Measurements from ENCODE around the gene MARS2.
"Not testable (repeated sequence)": the region's sequence is repeated elsewhere in the genome, so short reads cannot be mapped to it uniquely, and the experiment has no call there.

Gene MARS2

DNA sequence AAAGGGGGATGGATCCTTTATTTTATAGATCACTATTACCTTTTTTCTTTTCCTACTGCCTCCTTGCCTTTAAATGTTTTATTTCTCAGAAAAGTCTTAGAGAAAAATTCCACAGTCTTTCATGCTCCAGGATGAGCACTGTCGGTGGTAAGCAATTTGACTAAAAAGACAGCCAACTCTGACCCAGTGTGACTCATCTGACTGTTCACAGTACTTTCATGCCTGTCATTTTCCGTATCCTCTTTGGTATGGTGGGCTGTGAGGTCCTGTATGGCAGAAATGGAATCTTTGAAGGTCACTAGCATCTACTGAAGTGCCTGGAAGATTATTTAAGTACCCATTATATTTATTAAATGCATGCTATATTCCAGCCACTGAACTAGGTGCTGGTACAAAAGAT is 27.7 kb upstream of the MARS2 start:
- TF ChIP-seq ZFX (IDR thresholded peaks at IDR 0.05; ENCODE audit: borderline replicate concordance) (no peak), CTCF (IDR thresholded peaks at IDR 0.05) (no peak)
- H3K27ac ChIP-seq = no peak overlapping the region

DNA sequence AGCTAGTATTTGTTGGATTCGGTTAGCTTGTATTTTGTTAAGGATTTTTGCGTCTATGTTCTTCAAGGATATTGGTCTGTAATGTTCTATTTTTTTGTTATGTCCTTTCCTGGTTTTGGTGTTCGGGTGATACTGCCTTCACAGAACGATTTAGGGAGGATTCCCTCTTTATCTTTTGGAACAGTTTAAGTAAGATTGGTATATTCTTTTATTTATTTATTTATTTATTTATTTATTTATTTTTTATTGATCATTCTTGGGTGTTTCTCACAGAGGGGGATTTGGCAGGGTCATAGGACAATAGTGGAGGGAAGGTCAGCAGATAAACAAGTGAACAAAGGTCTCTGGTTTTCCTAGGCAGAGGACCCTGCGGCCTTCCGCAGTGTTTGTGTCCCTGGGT is 10.0 kb upstream of the MARS2 start:
- H3K27ac ChIP-seq = not testable (repeated sequence)

- not testable (repeated sequence) for H3K27ac ChIP-seq
Measured at GRCh38 chr2:197695971-197696370, 9.2 kb upstream of the MARS2 start.

DNA sequence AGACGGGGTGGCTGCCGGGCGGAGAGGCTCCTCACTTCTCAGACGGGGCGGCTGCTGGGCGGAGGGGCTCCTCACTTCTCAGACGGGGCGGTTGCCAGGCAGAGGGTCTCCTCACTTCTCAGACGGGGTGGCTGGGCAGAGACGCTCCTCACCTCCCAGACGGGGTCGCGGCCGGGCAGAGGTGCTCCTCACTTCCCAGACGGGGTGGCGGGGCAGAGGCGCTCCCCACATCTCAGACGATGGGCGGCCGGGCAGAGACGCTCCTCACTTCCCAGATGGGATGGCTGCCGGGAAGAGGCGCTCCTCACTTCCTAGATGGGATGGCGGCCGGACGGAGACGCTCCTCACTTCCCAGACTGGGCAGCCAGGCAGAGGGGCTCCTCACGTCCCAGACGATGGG is 8.6 kb upstream of the MARS2 start:
- not testable (repeated sequence) for H3K27ac ChIP-seq

DNA sequence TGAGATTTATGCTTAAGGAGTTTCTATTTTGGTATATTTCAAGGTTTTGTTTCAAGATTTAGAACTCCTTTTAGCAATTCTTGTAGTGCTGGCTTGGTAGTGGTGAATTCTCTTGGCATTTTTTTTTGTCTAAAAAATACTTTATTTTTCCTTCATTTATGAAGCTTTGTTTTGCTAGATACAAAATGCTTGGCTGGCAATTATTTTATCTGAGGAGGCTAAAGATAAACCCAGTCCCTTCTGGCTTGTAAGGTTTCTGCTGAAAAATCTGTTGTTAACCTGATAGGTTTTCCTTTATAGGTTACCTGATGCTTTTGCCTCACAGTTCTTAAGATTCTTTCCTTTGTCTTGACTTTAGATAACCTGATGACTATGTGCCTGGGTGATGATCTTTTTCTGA is 5.4 kb upstream of the MARS2 start:
- not testable (repeated sequence) for H3K27ac ChIP-seq

- H3K27ac ChIP-seq = no peak overlapping the region
- TF ChIP-seq CTCF (IDR thresholded peaks at IDR 0.05) = no peak
- no peak for TF ChIP-seq ZFX (IDR thresholded peaks at IDR 0.05; ENCODE audit: borderline replicate concordance)
Measured at GRCh38 chr2:197700960-197701359, 4.2 kb upstream of the MARS2 start.

DNA sequence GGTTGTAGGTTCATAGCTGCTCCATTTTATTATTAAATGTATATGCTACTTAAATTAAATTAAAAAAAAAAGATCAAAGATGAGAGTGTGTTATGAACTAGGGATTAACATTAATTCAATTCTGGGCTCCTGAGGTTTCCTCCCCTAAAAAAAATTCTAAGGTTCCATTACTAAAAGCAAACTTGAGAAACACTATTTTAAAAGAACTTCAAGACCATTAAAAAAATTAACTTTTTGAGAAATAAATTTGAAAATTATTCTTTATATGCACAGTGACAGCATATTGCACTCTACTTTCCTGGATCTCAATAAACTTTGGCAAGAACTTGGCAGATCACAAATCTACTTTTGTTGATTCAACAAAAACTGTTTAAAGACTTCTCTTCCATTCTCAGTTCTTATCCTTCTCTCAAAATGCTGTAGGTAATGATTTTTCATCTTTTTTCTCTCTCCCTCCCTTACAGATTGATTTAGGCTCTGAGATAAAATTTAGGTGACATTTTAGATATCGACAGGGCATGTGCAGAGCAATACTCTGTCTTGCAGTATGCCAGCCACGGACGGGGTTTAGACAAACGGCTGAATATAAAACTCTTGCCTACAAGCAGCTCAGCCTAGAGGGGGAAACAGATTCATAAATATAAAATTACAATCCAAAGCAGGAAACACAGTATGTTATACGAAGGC is 592 bp upstream of the MARS2 start:
- TF ChIP-seq ZFX (IDR thresholded peaks at IDR 0.05; ENCODE audit: borderline replicate concordance) = no peak
- H3K27ac ChIP-seq = peak overlapping the region; percentile 74

DNA sequence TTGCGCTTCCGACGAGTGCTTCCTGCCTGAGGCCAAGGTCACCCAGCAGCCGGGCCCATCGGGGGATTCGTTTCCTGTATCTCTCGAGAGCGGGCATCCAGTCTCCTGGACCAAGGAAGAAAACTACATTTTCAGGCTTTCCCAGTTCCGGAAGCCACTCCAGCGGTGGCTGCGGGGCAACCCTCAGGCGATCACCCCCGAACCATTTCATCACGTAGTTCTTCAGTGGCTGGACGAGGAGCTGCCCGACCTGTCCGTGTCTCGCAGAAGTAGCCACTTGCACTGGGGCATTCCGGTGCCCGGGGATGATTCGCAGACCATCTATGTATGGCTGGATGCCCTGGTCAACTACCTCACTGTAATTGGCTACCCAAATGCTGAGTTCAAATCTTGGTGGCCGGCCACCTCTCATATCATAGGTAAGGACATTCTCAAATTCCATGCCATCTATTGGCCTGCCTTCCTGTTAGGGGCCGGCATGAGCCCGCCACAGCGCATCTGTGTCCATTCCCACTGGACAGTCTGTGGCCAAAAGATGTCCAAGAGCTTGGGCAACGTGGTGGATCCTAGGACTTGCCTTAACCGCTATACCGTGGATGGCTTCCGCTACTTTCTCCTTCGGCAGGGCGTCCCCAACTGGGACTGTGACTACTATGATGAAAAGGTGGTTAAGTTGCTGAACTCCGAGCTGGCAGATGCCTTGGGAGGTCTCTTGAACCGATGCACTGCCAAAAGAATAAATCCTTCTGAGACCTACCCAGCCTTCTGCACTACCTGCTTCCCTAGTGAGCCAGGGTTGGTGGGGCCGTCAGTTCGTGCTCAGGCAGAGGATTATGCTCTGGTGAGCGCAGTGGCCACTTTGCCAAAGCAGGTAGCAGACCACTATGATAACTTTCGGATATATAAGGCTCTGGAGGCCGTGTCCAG is 1.0 kb downstream of the MARS2 start:
- TF ChIP-seq ZFX (IDR thresholded peaks at IDR 0.05; ENCODE audit: borderline replicate concordance) = no peak
- no peak for TF ChIP-seq CTCF (IDR thresholded peaks at IDR 0.05)
- peak overlapping the region; percentile 74 for H3K27ac ChIP-seq

GRCh38 chr2:197706839-197707207 is 1.7 kb downstream of the MARS2 start:
- peak overlapping the region; percentile 74 for H3K27ac ChIP-seq
- TF ChIP-seq ZFX (IDR thresholded peaks at IDR 0.05; ENCODE audit: borderline replicate concordance) = no peak
- TF ChIP-seq CTCF (IDR thresholded peaks at IDR 0.05) = no peak
